Ishikawa (cell line): Measurements from ENCODE around the gene DEFB132.
A peak's percentile ranks its signal among the peaks of the same experiment; 100 is the strongest.

Experiments
- CEBPB ChIP-seq: IDR thresholded peaks from 2 replicates; pipeline ENCODE4 v1.6.1; 2012
- CREB1 ChIP-seq: IDR thresholded peaks from 2 replicates; pipeline ENCODE4 v1.6.1; 2012; ENCODE audit warnings: low read depth
- EGR1 ChIP-seq: IDR thresholded peaks from 2 replicates; pipeline ENCODE4 v1.6.1; 2012
- EP300 ChIP-seq: IDR thresholded peaks from 2 replicates; pipeline ENCODE4 v1.6.1; 2012; ENCODE audit warnings: borderline replicate concordance
- FOXM1 ChIP-seq: IDR thresholded peaks from 2 replicates; pipeline ENCODE4 v1.6.1; 2012; ENCODE audit warnings: low read depth, borderline replicate concordance
- MAX ChIP-seq: IDR thresholded peaks from 2 replicates; pipeline ENCODE4 v1.6.1; 2012
- NFIC ChIP-seq: IDR thresholded peaks from 2 replicates; pipeline ENCODE4 v1.6.1; 2012
- RAD21 ChIP-seq: IDR thresholded peaks from 2 replicates; pipeline ENCODE4 v1.6.1; 2012; ENCODE audit warnings: low read depth
- REST ChIP-seq: IDR thresholded peaks from 2 replicates; pipeline ENCODE4 v1.6.1; 2012; ENCODE audit warnings: low read depth, mild to moderate bottlenecking
- TAF1 ChIP-seq: IDR thresholded peaks from 2 replicates; pipeline ENCODE4 v1.6.1; 2012; ENCODE audit warnings: low read depth, mild to moderate bottlenecking
- TCF12 ChIP-seq: IDR thresholded peaks from 2 replicates; pipeline ENCODE4 v1.6.1; 2012; ENCODE audit warnings: low read depth
- TEAD4 ChIP-seq: IDR thresholded peaks from 2 replicates; pipeline ENCODE4 v1.6.1; 2012
- USF1 ChIP-seq: IDR thresholded peaks from 2 replicates; pipeline ENCODE4 v1.6.1; 2012
- YY1 ChIP-seq: IDR thresholded peaks from 2 replicates; pipeline ENCODE4 v1.6.1; 2012; ENCODE audit warnings: low read depth
- ZBTB7A ChIP-seq: IDR thresholded peaks from 2 replicates; pipeline ENCODE4 v1.6.1; 2012; ENCODE audit warnings: low read depth

The DEFB132 gene

GRCh38 chr20:297925-298775 lies 40.6 kb downstream of the DEFB132 start:
- TF ChIP-seq ZBTB7A (no peak), CEBPB (no peak), CREB1 (no peak), YY1 (peak; percentile 51), MAX (peak; percentile 58), RAD21 (no peak), EGR1 (no peak), TAF1 (peak; percentile 59), USF1 (0 out of 2 replicates have a peak, but pooled peaks have one; percentile 1), NFIC (no peak), REST (no peak)

GRCh38 chr20:298776-299391 lies 41.4 kb downstream of the DEFB132 start:
- no peak for TF ChIP-seq REST
- no peak for TF ChIP-seq EP300
- TF ChIP-seq CEBPB = no peak
- TF ChIP-seq TAF1 = no peak
- no peak for TF ChIP-seq FOXM1
- TF ChIP-seq MAX = no peak
- no peak for TF ChIP-seq USF1
- TF ChIP-seq EGR1 = no peak
- no peak for TF ChIP-seq YY1

DNA sequence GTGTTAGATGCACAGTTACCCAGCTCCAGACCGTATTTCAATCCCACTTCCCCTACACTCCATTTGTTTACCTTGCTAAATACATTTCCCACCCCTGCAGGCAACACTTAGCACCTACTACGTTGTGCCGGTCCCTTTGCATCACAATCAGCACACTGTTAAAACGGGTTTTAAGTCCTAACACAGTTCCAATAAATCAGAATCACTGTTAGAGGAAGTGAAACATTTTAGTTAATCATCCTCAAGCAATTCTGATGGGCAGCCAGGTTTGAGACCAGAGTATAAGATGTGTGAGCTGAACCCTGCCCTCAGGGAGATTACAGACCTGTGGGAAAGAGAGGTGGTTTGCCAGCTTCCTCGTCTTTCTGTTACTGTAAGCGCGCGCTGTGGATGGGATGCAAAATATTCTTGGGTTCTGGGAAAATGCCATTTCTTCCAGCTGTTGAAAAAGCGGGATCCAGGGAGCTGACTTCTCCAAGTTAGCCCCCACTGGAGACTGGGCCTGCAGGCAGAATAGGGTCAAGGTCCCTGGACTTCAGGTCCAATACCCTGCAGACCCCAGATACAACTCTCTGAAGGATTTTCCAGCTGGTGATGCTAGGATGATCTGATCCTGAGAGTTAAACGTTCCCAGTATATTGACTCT lies 42.9 kb downstream of the DEFB132 start:
- TF ChIP-seq TEAD4 (no peak), CREB1 (no peak), EGR1 (no peak), CEBPB (no peak), RAD21 (no peak), REST (no peak), TCF12 (no peak), USF1 (no peak), EP300 (no peak), YY1 (no peak), MAX (no peak), TAF1 (no peak), NFIC (no peak), FOXM1 (no peak), ZBTB7A (no peak)
